ENCODE data around the gene GUCA2A.

- no peak for TF ChIP-seq CTCF (IDR thresholded peaks at IDR 0.05; ENCODE audit: control extremely low read depth in 1 of 3, insufficient read depth in 1 of 3, low read depth in 1 of 3, low read length in 3 of 3)
- no peak for TF ChIP-seq EZH2 (IDR thresholded peaks at IDR 0.05; ENCODE audit: low read depth, low read length, severe bottlenecking)
- no peak for TF ChIP-seq POLR2A (IDR thresholded peaks at IDR 0.05; ENCODE audit: control extremely low read depth in 1 of 2, low read depth in 2 of 2, low read length in 2 of 2)
- TF ChIP-seq YY1 (IDR thresholded peaks at IDR 0.05; ENCODE audit: low read depth, low read length) = no peak
- TF ChIP-seq ASH2L (IDR thresholded peaks at IDR 0.05; ENCODE audit: low read length) = no peak
These were observed 13.0 kb upstream of the GUCA2A start for GRCh38 chr1:42177541-42177981.

Data from H1 (cell line).